HK-2 (cell line): ENCODE data around the gene LCE3E.
"Not testable (repeated sequence)": the region's sequence is repeated elsewhere in the genome, so short reads cannot be mapped to it uniquely, and the experiment has no call there.

Experiments
- DNase-seq: peaks from one replicate; pipeline ENCODE4 v3.0.0-alpha.2; 2018; ENCODE audit not compliant: unreplicated experiment

Gene LCE3E, protein sequence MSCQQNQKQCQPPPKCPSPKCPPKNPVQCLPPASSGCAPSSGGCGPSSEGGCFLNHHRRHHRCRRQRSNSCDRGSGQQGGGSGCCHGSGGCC

DNA sequence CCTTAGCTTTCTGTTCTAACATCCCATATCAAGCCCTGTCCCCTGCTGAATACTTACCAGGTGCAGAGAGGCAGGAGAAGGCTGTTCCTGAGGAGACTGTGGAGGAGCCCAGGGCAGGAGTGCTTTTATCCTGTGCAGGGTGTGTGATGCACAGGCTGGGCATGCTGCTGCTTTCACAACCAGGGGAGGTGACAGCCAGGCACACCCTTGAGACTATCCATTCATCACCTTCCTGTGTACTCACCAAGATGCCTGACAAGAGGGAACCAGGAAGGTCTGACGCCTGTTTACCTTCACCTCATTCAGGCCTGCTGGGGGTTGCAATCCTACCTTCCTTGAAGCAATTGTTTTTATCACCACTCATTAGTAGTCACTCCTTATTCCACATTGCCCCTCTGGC lies at the start of gene LCE3E:
Gene LCE3E (minus strand): TSS at position 100 of the 400 bp plus-strand sequence. CDS start 572 bp downstream, outside the sequence.
- DNase-seq = no peak

DNA sequence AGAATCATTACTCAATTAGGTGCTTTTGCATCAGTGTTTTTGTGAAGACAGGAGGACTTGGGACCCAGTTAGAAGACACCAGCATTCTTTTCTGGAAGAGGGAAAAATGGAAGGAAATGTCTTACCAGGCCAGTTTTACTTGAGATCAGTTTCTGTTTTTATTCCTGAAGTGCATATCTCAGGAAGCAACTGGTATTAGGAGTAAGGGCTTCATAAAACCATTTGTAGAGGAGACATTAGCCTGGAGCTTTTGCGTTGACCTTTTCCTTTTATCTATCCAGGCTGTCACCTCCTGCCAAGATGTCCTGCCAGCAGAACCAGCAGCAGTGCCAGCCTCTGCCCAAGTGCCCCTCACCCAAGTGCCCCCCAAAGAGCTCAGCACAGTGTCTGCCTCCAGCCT lies 46.9 kb upstream of the LCE3E start, which contains the start of gene LCE3B:
Gene LCE3B (plus strand): TSS at position 301 of the 400 bp plus-strand sequence. CDS start 0 bp downstream, at position 301.
- no peak for DNase-seq

DNA sequence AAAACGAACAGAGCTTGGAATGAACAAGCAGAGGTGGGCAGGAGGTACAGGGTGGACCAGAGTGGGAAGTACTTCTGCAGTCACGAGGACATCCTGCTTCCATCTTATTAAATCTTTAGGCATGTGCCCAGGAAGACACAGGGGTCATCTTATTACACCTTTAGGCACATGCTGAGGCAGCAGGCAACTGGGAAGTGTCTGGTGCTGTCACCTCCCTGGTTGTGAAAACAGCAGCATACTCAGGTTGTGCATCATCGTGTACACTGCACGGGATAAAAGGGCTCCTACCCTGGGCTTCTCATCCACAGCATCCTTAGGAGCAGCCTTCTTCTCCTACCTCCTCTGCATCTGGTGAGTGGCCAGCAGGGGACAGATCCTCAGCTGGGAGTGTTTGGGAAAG lies 33.4 kb upstream of the LCE3E start, which contains the start of gene LCE3C:
Gene LCE3C (plus strand): TSS at position 301 of the 400 bp plus-strand sequence. CDS start 498 bp downstream, outside the sequence.
- DNase-seq = no peak

DNA sequence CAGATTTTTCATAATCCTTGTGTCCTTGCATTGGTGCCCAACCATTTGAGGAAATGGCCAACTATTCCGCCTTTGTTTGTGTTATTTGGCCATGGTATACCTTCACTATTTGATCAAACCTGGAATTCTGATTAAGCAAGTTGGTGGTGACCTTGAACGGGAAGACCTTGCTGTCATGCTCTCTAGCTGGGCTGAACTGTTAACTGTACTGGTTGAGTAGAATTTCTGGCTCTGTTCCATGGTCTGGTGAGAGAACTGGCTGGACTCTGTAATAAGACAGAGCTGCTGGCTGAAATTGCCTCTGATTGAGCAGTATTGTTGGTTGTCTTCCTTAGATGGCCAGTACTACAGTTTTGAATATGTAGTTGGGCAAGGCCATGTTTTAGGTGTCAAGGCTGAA lies 30.4 kb upstream of the LCE3E start:
- no peak for DNase-seq

DNA sequence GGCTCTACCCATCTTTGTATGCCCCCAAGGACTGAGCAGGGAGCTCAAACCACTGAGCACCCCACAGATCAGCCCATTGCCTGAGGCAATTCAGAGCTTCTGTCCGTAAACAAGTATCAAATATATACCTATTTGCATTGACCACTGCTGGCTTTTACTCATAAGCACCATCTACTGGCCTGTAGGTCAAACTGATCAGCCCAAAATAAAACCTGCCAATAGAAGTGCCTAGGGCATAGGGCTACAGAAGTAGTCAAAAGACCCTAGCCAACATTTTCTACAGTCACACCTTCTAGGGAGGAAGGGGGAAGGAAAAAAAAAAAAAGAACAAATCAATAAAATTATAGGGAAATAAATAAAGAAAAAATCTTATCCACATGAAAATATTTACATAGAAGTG lies 19.0 kb upstream of the LCE3E start:
- DNase-seq = no peak

DNA sequence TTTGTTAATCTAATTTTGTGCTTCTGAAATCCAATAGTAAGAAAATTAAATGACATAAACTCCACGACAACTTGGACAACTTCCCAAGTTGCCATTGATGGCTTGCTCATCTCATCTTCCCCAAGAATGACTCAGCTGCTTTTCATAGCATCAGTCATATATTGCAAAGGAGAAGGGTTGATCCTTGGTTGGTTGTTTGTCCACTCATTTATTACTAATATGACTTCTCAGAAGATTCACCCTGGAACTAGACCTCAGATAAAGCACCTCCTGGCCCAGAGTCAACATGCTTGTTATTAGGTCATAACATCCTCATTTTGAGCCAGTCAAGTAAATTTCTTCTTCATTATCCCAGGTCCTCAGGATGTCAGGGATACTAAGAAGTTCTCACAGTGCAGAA lies 16.1 kb upstream of the LCE3E start:
- DNase-seq = no peak

DNA sequence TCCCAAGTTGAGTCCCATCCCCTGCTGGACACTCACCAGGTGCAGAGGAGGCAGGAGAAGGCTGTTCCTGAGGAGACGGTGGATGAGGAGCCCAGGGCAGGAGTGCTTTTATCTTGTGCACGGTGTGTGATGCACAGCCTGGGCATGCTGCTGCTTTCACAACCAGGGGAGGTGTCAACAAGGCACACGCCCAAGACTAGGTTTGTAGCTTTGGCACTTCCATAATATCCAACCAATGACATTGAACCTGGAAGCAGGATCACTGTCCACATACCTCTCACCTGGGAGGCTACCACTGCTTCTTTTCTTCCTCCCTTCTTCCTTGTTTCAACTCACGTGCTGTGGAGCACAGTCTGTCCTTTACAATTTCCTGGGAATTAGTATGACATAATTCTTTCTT lies 13.9 kb upstream of the LCE3E start, which contains the start of gene LCE3D:
Gene LCE3D (minus strand): TSS at position 84 of the 400 bp plus-strand sequence. CDS start 580 bp downstream, outside the sequence.
- no peak for DNase-seq

DNA sequence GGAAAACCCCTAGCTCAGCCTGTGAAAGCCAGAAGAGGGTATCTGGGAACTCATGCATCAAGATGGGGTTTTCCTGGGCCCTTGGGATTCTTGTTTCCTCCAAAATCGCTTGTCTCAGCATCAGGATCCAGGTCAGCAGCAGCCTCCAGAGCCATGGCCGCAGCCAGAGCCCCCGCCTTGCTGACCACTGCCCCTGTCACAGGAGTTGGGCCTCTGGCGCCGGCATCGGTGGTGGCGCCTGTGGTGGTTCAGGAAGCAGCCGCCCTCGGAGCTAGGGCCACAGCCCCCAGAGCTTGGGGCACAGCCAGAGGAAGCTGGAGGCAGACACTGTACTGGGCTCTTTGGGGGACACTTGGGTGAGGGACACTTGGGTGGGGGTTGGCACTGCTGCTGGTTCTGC lies 12.9 kb upstream of the LCE3E start:
- DNase-seq = not testable (repeated sequence)

DNA sequence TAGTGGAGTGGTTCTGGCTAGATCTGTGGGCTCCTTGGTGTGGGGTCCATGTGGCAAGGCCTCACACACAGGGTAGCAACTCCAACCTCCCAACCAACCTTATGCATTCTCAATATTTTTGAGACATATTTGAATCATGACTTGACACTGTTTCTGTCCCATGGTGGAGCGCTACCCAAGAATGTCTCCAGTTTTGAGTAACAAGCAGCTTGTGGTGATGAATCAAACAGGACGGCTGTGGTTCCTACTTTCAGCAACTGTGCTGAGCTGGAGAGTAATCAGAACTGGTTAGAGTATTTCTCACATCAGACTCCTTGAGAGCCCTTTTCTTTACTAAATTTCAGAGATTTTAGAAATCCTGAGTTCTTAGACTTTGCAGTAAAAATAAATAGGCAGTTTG lies 10.6 kb upstream of the LCE3E start:
- DNase-seq = no peak

DNA sequence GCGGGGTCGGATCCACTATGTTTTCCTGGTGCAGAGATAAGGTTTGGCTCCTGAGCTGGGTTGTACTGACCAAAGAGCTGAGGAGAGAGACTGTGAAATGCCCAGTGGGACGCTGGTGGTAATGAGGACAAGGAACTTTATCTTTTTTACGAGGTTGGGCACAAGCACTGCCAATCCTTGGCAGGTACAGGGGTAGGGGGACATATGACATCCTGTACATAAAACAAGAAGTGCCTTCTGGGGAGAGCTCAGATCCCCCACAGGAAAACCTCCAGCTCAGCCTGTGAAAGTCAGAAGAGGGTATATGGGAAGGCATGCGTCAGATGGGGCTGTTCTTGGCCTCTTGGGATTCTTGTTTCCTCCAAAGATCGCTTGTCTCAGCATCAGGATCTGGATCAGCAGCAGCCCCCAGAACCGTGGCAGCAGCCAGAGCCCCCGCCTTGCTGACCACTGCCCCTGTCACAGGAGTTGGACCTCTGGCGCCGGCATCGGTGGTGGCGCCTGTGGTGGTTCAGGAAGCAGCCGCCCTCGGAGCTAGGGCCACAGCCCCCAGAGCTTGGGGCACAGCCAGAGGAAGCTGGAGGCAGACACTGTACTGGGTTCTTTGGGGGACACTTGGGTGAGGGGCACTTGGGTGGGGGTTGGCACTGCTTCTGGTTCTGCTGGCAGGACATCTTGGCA lies 905 bp downstream of the LCE3E start:
- no peak for DNase-seq

DNA sequence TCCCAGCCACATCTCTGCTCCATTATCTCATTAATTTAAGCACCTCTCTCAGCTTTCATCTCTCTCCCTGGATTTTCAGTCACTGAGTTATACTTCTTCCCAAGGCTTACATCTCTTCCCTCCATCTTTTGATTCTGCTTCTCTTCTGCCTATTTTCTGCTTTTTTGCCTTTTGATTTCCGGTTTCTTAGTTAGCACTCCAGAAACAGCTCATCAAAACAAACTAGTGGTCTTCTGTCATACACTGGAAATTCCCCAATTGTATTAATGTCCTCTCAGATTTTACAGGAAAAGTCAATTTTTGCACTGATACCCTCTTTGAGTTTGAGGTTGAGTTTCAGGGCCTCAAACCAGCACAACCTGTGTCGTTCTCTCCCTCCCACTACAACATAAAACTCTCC lies 1.5 kb downstream of the LCE3E start:
- DNase-seq = no peak

DNA sequence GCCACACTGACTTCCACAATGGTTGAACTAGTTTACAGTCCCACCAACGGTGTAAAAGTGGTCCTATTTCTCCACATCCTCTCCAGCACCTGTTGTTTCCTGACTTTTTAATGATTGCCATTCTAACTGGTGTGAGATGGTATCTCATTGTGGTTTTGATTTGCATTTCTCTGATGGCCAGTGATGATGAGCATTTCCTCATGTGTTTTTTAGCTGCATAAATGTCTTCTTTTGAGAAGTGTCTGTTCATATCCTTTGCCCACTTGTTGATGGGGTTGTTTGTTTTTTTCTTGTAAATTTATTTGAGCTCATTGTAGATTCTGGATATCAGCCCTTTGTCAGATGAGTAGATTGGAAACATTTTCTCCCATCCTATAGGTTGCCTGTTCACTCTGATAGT lies 18.2 kb downstream of the LCE3E start:
- DNase-seq = not testable (repeated sequence)

DNA sequence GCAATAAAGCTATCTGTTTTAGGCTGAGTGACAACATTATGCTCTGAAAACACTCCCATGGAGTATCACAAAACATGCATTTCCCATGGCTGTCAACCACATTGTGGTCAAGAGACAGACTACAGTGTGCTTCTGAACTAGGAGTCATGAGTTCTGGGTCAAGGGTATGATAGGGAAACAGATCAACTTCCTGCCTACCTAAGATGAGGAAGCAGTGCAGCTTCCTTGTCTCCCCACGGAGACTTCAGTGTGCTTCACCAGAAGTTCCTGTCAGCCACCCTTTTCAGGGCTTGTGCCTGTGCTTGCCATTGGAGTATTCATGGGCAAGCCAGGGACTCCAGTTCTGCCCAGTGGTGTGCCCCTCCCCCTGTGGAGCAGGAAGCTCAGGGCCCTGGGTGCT lies 19.9 kb downstream of the LCE3E start:
- no peak for DNase-seq

DNA sequence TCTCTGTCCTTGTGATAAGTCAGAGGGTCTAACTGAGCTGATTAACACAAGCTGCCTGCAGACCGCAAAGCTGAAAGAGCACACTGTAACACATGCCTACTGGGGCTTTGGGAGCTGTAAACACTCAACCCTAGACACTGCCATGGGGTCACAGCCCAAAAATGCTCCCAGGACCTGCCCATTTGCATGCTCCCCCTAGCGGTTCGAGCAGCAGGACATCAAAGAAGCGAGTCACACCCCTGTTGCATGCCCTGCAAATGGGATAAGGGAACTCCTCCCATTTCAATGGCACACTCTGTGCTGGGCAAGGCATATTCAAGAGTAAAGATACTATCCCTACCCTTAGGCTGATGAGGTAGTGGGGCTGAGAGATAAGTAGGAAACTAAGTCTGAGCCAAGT lies 22.8 kb downstream of the LCE3E start:
- no peak for DNase-seq

DNA sequence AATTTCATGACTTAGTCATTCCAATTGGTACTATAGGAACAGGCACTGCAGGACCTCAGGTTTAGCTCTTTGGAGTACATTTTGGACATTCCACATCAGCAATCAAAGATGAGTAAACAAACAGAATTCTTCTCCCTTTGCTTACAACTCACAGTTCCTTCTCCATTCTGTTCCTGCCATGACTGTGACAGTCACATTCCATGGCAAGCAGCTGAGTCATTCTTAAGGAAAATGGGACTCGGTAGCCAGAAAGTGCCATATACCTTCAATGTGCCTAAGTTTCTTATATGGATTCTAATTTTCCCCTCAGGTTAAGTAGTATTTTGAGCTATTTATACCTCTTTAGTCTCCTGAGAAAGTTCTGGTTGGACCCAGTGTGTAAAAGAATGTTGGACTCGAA lies 26.7 kb downstream of the LCE3E start:
- DNase-seq = no peak

DNA sequence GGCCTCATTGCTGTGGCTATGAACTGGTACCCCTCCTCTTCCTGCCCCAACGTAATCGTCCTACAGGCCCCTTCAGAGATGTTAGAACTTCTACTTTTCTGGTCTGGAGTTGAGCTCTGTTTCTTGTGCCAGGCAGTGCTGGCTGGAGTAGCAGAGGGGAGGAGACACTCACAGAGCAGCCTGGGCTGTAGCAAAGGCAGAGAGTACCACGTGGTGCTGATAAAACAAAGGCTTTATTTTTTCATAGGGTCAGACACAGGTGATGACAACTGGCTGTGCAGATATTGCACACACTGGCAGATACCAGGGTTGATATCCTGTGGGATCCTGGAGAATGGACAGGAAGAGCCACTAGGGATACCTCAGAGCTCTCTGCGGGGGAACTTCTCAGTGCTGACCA lies 29.1 kb downstream of the LCE3E start:
- DNase-seq = no peak

DNA sequence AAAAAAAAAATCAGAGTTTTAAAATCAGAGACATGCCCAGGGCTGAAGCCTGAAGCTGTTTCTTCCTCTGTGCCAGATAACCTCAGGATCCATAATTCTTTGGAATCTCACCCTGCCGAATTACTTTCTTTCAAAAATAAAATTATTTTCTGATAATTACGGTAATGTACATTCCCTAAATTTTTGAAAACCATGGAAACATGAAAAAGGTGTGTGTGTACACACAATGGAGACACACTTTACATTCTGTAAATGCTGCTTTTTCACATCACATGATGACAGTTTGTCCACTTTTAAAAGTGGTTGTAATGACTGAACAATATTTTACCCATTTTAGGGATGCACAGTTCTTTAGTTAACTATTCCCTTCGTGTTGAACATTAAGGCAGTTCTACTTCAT lies 30.8 kb downstream of the LCE3E start:
- DNase-seq = no peak

DNA sequence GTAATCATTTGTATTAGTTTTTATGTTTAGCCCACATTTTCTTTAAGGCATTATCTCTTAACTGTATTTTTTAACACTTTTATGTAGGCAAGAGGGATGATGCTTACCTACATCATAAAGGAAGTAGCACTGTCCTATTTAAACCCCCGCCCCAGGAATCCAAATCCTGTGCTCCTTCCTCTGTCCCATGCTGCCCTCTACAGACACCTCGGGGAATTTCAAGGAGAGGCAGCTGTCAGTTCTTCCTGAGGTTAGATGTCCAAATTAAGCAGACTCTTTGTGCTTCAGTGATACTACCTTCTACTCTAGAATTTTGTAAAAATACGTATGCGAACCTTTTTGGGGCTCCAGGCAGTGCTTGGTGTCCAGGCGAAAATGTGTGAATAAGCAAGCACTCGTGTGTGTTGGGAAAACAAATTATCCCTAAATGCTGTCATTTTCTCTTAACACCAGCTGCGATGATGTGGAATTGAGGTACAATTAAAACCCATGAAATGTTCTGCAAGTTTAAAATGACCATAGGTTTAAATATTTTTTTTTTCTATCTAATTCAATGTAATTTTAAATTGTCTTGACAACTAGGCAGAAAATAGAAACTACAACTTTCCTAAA lies 33.1 kb downstream of the LCE3E start:
- peak; percentile 50 for DNase-seq

DNA sequence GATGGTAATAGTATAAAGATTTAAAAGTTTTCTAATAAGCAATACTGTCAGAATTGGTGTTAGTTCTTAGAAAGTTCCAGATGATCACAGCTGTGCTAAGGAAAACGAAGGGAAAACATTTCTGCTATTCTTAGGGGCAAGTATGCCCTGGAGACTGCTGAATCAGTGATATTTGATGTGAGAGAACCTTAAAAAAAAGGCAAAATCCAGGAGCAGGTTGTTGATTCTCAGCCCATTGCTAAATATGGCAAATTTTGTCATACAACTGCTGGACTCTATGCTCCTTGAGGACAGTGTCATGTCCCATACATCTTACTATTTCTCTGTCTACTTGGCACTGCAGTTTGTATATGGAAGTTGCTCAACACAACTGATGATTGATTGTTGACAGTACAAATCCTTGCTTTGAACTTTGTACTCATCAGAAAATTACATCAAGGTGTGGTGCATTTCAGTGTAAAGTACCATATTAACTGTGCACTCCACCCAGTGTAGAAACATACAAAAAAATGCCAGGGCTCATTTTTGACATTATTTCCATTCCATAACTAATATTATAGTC lies 41.4 kb downstream of the LCE3E start:
- no peak for DNase-seq

DNA sequence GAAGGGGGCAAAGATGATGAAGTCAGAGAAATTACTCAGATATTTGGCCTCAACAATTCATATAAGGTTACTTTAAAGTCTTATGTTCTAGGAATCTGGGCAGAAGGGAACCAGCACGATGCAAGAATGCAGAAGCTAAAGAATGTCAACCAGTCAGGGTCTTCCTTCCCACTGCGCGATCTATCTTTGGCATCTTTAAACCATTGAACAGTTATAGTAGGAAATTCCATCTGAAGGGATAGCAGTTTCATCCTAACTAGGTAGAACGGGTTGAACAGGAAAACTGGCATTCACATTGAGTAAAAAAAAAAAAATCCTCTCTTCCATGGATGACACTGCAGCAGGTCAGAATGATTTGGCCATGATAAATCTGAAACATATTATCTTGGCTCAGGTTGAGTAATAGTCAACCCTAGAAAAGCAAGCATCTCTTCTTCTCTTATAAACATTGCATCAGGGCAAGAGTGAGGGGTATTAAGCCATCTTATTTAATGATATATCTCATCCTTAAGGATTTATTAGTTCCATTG lies 46.0 kb downstream of the LCE3E start:
- DNase-seq = no peak

DNA sequence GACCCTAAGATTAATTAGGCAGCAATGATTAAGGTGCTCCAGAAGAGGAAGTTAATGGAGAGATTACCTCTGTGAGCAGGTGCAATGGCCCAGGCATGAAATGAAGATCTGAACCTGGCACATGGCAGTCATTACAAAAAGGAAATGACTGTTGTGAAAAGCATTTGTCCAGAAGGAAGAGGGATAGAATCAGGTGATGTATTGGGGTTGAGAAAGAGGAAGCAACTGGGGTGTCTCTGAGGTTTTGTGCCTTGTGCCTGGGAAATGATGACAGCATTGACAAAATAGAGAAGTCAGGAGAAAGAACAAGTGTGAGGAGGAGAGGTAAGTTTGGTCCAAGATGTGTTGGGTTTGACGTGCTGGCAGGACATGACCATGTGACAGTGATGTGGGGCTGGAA lies 46.7 kb downstream of the LCE3E start:
- no peak for DNase-seq

DNA sequence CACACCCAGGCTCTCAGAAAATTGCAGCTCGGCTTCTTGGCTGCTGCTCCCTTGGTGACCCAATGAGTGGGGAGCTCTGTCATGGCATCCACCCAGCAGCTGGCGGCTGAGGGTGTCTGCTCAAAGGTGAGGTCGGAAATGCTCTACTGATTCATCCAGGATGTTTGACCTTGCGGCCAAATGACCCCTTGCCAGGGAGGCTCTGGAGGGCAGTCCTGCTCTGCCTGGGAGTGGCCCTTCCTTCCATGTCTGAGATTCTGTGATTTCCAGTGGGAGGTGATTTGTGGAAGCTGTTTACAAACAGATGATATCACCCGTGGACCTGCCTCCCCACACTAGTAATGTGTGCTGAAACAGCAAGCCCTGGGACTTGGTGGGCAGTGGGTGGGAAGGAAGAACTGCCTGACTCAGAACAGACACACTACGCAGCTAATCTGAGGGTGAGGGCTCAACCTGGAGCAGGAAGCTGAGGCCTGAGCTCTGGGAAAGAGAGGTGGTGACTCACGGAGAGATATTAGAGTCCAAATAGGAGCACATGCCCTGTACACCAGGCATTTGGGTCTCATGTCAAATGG lies 49.3 kb downstream of the LCE3E start:
- DNase-seq = no peak
